ENCODE measurements around the gene RWDD2A. TPM values are rescaled to one million over a fixed set of nuclear protein-coding genes. Genes with fewer than 3 reads are reported as not detected.

Gene RWDD2A
- total and polyA plus RNA-seq, 9 donors, result 2.8 to 5.3 (median 4.4) TPM

DNA sequence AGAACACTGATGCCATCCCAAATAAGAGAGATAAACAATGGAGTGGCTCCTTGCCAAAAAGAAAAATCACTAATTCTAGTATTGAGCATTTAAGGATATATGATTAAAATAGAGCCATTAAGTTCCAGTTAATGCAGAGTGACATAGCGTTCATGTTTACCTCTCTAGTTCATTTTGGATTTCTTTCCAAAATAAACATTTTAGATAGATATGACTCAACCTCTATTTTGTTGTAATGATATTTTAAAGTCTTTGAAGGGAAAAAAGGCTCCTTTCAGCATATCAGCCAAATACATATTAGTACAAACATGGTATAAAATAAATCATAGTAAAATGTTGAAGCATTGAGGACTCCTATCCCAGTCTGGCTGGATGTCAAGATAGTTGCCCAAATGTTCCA is 33.4 kb downstream of the RWDD2A start:
- Histone ChIP-seq H3K4me3 (no peak overlapping the region), H3K27ac (no peak overlapping the region), H3K36me3 (no peaks in the 10 kb centered on the region), H3K9me3 (no peaks in the 10 kb centered on the region), H3K27me3 (no peaks in the 10 kb centered on the region), H3K4me1 (ENCODE audit: insufficient read depth) (no peaks in the 10 kb centered on the region)
- no peak for DNase-seq
- WGBS, 3 donors, result 45 to 57% (median 48%) methylated on average over 1 of the region's 1 CpG
- no peak for TF ChIP-seq EP300 (IDR thresholded peaks at IDR 0.05)
- TF ChIP-seq POLR2A (IDR thresholded peaks at IDR 0.05), result no peak
- TF ChIP-seq, protein P1, sequence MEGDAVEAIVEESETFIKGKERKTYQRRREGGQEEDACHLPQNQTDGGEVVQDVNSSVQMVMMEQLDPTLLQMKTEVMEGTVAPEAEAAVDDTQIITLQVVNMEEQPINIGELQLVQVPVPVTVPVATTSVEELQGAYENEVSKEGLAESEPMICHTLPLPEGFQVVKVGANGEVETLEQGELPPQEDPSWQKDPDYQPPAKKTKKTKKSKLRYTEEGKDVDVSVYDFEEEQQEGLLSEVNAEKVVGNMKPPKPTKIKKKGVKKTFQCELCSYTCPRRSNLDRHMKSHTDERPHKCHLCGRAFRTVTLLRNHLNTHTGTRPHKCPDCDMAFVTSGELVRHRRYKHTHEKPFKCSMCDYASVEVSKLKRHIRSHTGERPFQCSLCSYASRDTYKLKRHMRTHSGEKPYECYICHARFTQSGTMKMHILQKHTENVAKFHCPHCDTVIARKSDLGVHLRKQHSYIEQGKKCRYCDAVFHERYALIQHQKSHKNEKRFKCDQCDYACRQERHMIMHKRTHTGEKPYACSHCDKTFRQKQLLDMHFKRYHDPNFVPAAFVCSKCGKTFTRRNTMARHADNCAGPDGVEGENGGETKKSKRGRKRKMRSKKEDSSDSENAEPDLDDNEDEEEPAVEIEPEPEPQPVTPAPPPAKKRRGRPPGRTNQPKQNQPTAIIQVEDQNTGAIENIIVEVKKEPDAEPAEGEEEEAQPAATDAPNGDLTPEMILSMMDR (IDR thresholded peaks at IDR 0.05), result no peak
- intact Hi-C loops (cut with DNase I), result no loop called here

DNA sequence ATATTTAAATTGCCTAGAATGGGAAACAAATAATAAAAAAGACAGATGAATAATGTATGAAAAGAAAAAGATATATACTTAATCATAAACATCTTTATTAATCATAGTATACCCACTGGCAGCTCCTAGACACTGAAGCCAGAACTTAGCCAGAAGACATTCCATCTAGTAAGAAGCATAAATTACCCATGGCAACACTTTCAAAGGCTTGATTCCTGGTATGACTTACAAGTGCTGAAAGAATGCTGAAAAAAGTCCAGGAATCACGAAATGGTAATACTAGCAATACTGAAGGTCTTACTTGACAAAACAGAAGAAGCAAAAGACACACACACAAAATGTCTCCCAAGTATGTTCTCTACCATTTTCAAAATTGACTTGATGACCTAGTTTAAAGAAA is 38.0 kb downstream of the RWDD2A start:
- TF ChIP-seq POLR2A (IDR thresholded peaks at IDR 0.05), result no peak
- TF ChIP-seq EP300 (IDR thresholded peaks at IDR 0.05), result no peak
- TF ChIP-seq, protein P1 (IDR thresholded peaks at IDR 0.05), result no peak
- no peaks in the 10 kb centered on the region for H3K4me1 ChIP-seq (ENCODE audit: insufficient read depth)
- WGBS, 3 donors, result 59 to 84% (median 69%) methylated on average over 1 of the region's 1 CpG
- H3K9me3 ChIP-seq, result no peaks in the 10 kb centered on the region
- DNase-seq, result no peak
- intact Hi-C loops (cut with DNase I), result no loop called here
- no peaks in the 10 kb centered on the region for H3K36me3 ChIP-seq
- H3K4me3 ChIP-seq, result no peak overlapping the region
- no peaks in the 10 kb centered on the region for H3K27me3 ChIP-seq
- no peak overlapping the region for H3K27ac ChIP-seq

DNA sequence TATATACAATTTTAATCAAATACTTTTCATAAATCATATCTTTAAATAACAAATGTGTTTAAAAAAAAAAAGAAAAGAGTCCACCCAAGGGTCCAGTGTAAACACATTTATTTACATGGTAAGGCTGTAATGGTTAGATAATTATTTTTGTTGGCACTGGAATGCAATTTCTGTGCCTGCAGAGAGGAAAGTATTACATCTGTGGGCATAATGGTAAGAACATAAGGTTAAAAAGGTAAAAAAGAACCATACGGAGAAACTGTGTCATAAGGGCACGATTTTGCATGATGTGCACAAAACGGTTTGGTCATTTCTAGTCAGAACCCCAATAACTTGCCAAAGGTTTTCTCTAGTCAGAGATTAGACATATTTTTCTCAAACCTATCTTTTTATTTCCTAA is 54.3 kb downstream of the RWDD2A start:
- Histone ChIP-seq H3K4me3 (no peak overlapping the region), H3K4me1 (ENCODE audit: insufficient read depth) (no peaks in the 10 kb centered on the region), H3K27ac (no peak overlapping the region), H3K36me3 (no peaks in the 10 kb centered on the region), H3K9me3 (no peaks in the 10 kb centered on the region), H3K27me3 (no peaks in the 10 kb centered on the region)
- TF ChIP-seq, protein P1 (IDR thresholded peaks at IDR 0.05), result no peak
- no peak for TF ChIP-seq EP300 (IDR thresholded peaks at IDR 0.05)
- TF ChIP-seq POLR2A (IDR thresholded peaks at IDR 0.05), result no peak
- DNase-seq, result no peak
- 78 to 83% (median 79%) methylated on average over 3 of the region's 3 CpGs for WGBS, 3 donors
- intact Hi-C loops (cut with DNase I), result no loop called here

Other genes with a start within 250 kb of the RWDD2A start
- 10 to 100 TPM in 2 of 7 donors, 1 to 10 TPM in 5; 4.4 to 13.1 (median 6.0) TPM for gene UBE3D, start 127.5 kb upstream of the RWDD2A start, total RNA-seq
- 1 to 10 TPM; 3.3 to 3.5 TPM for gene UBE3D, start 127.5 kb upstream of the RWDD2A start, polyA plus RNA-seq
- 10 to 100 TPM; 24.3 to 32.9 (median 28.5) TPM for gene DOP1A, start 125.7 kb upstream of the RWDD2A start, total RNA-seq
- gene DOP1A, start 125.7 kb upstream of the RWDD2A start, polyA plus RNA-seq, result 10 to 100 TPM in 1 of 2 donors, 1 to 10 TPM in 1; 7.8 to 15.5 TPM
- gene PGM3, start 92 bp upstream of the RWDD2A start, total RNA-seq, result 10 to 100 TPM; 22.4 to 48.5 (median 39.9) TPM
- gene PGM3, start 92 bp upstream of the RWDD2A start, polyA plus RNA-seq, result 10 to 100 TPM; 12.1 to 16.8 TPM
- gene ME1, start 237.7 kb downstream of the RWDD2A start, total RNA-seq, result 10 to 100 TPM in 6 of 7 donors, 1 to 10 TPM in 1; 9.9 to 19.6 (median 14.9) TPM
- gene ME1, start 237.7 kb downstream of the RWDD2A start, polyA plus RNA-seq, result 10 to 100 TPM in 1 of 2 donors, 1 to 10 TPM in 1; 7.5 to 17.0 TPM

Data from ovary (tissue), 9 donors.